IMR-90 (cell line): ENCODE measurements around the gene FOXC2. TPM values are rescaled to one million over a fixed set of nuclear protein-coding genes. Genes with fewer than 3 reads are reported as not detected.

Source experiments
- ATAC-seq: fragments of 200-7000 bp; cut with Tn5 transposase; 2 replicates; pipeline ENCODE4 v1.9.1; 2020; ENCODE audit warnings: low read depth, mild to moderate bottlenecking, moderate library complexity
- BruUV-seq: library from RNA; stranded (reverse); fragments of 400-500 nt; replicated peaks from 2 replicates; lab custom pipeline; 2021; lab: Mats Ljungman, UMichigan
- CTCF ChIA-PET: fragments of 300-600 bp; formaldehyde crosslinking; extraction: SDS; loops from one replicate; lab custom pipeline; 2021; ENCODE audit warnings: antibody characterized with exemption; lab: Yijun Ruan, JAX
- POLR2A ChIA-PET: fragments of 300-600 bp; sonication (Branson Sonifier 250); formaldehyde crosslinking; loops from one replicate; lab custom pipeline; 2022; ENCODE audit warnings: antibody characterized with exemption; ENCODE audit not compliant: unreplicated experiment; lab: Charles Lee
- DNase-seq: peaks from one replicate; pipeline ENCODE4 v3.0.0; 2013
- H2AFZ ChIP-seq: replicated peaks from 2 replicates; pipeline ENCODE3; 2013; ENCODE audit warnings: low read length, mild to moderate bottlenecking; ENCODE audit not compliant: poor library complexity
- H2AK5ac ChIP-seq: 2 replicates; pipeline ENCODE4 v1.6.1; 2013; ENCODE audit warnings: low read depth, low read length, inconsistent platforms
- H2AK9ac ChIP-seq: replicated peaks from 2 replicates; pipeline ENCODE3; 2013; ENCODE audit warnings: mild to moderate bottlenecking, low read depth, low read length, moderate library complexity; ENCODE audit not compliant: poor library complexity
- H2BK120ac ChIP-seq: 2 replicates; pipeline ENCODE4 v1.6.1; 2013; ENCODE audit warnings: low read depth, low read length, inconsistent platforms
- H2BK15ac ChIP-seq: 3 replicates; pipeline ENCODE4 v1.6.1; 2013; ENCODE audit warnings: low read depth, low read length, inconsistent platforms
- H2BK20ac ChIP-seq: 2 replicates; pipeline ENCODE4 v1.6.1; 2013; ENCODE audit warnings: low read depth, mild to moderate bottlenecking, inconsistent platforms, low read length, moderate library complexity
- H2BK5ac ChIP-seq: 2 replicates; pipeline ENCODE4 v1.6.1; 2013; ENCODE audit warnings: mild to moderate bottlenecking, low read depth, low read length, inconsistent platforms; ENCODE audit not compliant: poor library complexity, severe bottlenecking
- H3K14ac ChIP-seq: replicated peaks from 2 replicates; pipeline ENCODE4 v1.6.1; 2013; ENCODE audit warnings: low read depth, low read length, inconsistent platforms
- H3K18ac ChIP-seq: 2 replicates; pipeline ENCODE4 v1.6.1; 2013; ENCODE audit warnings: low read depth, low read length, control low read depth
- H3K23ac ChIP-seq: 2 replicates; pipeline ENCODE4 v1.6.1; 2013; ENCODE audit warnings: low read depth, low read length, inconsistent platforms
- H3K27ac ChIP-seq: 2 replicates; pipeline ENCODE4 v1.5.1; 2013; ENCODE audit warnings: mild to moderate bottlenecking, control low read depth, low read length; ENCODE audit not compliant: insufficient read depth
- H3K27me3 ChIP-seq: 2 replicates; pipeline ENCODE4 v1.6.1; 2013; ENCODE audit warnings: low read length; ENCODE audit not compliant: control insufficient read depth, insufficient read depth
- H3K36me3 ChIP-seq: 2 replicates; pipeline ENCODE4 v1.6.1; 2013; ENCODE audit warnings: low read length, mixed read lengths; ENCODE audit not compliant: control insufficient read depth, insufficient read depth
- H3K4ac ChIP-seq: 2 replicates; pipeline ENCODE4 v1.6.1; 2013; ENCODE audit warnings: low read depth, low read length, inconsistent platforms
- H3K4me1 ChIP-seq: 2 replicates; pipeline ENCODE4 v1.6.1; 2013; ENCODE audit warnings: low read length, mixed read lengths; ENCODE audit not compliant: control insufficient read depth, insufficient read depth
- H3K4me2 ChIP-seq: 2 replicates; pipeline ENCODE4 v1.6.1; 2013; ENCODE audit warnings: low read depth, mild to moderate bottlenecking, control low read depth, low read length, moderate library complexity
- H3K4me3 ChIP-seq: 2 replicates; pipeline ENCODE4 v1.5.1; 2013; ENCODE audit warnings: low read depth, mild to moderate bottlenecking, control low read depth, low read length, moderate library complexity; ENCODE audit not compliant: insufficient read depth
- H3K56ac ChIP-seq: 2 replicates; pipeline ENCODE4 v1.6.1; 2013; ENCODE audit warnings: low read length, inconsistent platforms; ENCODE audit not compliant: insufficient read depth; ENCODE audit errors: extremely low read depth
- H3K79me1 ChIP-seq, 2 experiments: 2 replicates each; pipeline ENCODE4 v1.6.1; 2013; ENCODE audit warnings: low read length in 2 of 2, inconsistent platforms in 1 of 2, low read depth in 1 of 2
- H3K9ac ChIP-seq: 2 replicates; pipeline ENCODE4 v1.6.1; 2013; ENCODE audit warnings: low read depth, low read length, control low read depth
- H3K9me1 ChIP-seq: 2 replicates; pipeline ENCODE4 v1.6.1; 2013; ENCODE audit warnings: low read length, inconsistent platforms; ENCODE audit not compliant: insufficient read depth
- H3K9me3 ChIP-seq: 2 replicates; pipeline ENCODE4 v1.6.1; 2013; ENCODE audit warnings: low read length; ENCODE audit not compliant: control insufficient read depth, insufficient read depth
- H4K20me1 ChIP-seq: 2 replicates; pipeline ENCODE4 v1.6.1; 2013; ENCODE audit warnings: low read length, inconsistent platforms; ENCODE audit not compliant: insufficient read depth
- H4K5ac ChIP-seq: 2 replicates; pipeline ENCODE4 v1.6.1; 2013; ENCODE audit warnings: mild to moderate bottlenecking, low read depth, low read length, control low read depth
- H4K8ac ChIP-seq, 2 experiments: 2 replicates each; pipeline ENCODE4 v1.6.1; 2013; ENCODE audit warnings: low read depth in 2 of 2, low read length in 2 of 2, control low read depth in 1 of 2, inconsistent platforms in 1 of 2
- H4K91ac ChIP-seq: 2 replicates; pipeline ENCODE4 v1.6.1; 2013; ENCODE audit warnings: low read depth, low read length, inconsistent platforms; ENCODE audit not compliant: insufficient read depth
- BHLHE40 ChIP-seq: fragments of 150-350 bp; IDR thresholded peaks from 2 replicates; pipeline ENCODE4 v1.6.1; 2016; ENCODE audit warnings: mild to moderate bottlenecking, low read depth, low read length
- CEBPB ChIP-seq: IDR thresholded peaks from 2 replicates; pipeline ENCODE4 v1.6.1; 2012; ENCODE audit warnings: low read depth, low read length, improper control_type of control experiment
- CHD1 ChIP-seq: IDR thresholded peaks from 2 replicates; pipeline ENCODE4 v1.6.1; 2012; ENCODE audit warnings: low read depth, low read length, improper control_type of control experiment
- CTCF ChIP-seq: conservative IDR thresholded peaks from 2 replicates; pipeline ENCODE4 v1.5.1; 2012; ENCODE audit warnings: mild to moderate bottlenecking, low read depth, low read length, improper control_type of control experiment
- ELK1 ChIP-seq: fragments of 150-350 bp; IDR thresholded peaks from 2 replicates; pipeline ENCODE4 v1.6.1; 2016; ENCODE audit warnings: low read depth, mild to moderate bottlenecking, low read length, moderate library complexity, borderline replicate concordance
- FOS ChIP-seq: fragments of 150-350 bp; IDR thresholded peaks from 2 replicates; pipeline ENCODE4 v1.6.1; 2016; ENCODE audit warnings: low read depth, low read length
- MAFK ChIP-seq: IDR thresholded peaks from 2 replicates; pipeline ENCODE4 v1.6.1; 2012; ENCODE audit warnings: low read depth, low read length, improper control_type of control experiment
- MXI1 ChIP-seq: IDR thresholded peaks from 2 replicates; pipeline ENCODE4 v1.6.1; 2012; ENCODE audit warnings: low read depth, mild to moderate bottlenecking, low read length, moderate library complexity, borderline replicate concordance
- NFE2L2 ChIP-seq: fragments of 150-350 bp; IDR thresholded peaks from 2 replicates; pipeline ENCODE4 v1.6.1; 2016; ENCODE audit warnings: low read depth, mild to moderate bottlenecking, low read length
- POLR2A ChIP-seq: IDR thresholded peaks from 2 replicates; pipeline ENCODE4 v1.6.1; 2012; ENCODE audit warnings: mild to moderate bottlenecking, low read depth, low read length
- RCOR1 ChIP-seq: IDR thresholded peaks from 2 replicates; pipeline ENCODE4 v1.6.1; 2012; ENCODE audit warnings: mild to moderate bottlenecking, low read length, improper control_type of control experiment; ENCODE audit not compliant: insufficient replicate concordance
- RFX5 ChIP-seq: IDR thresholded peaks from 2 replicates; pipeline ENCODE4 v1.8.0; 2012; ENCODE audit warnings: low read depth, mild to moderate bottlenecking, low read length, moderate library complexity
- USF2 ChIP-seq: fragments of 150-350 bp; IDR thresholded peaks from 2 replicates; pipeline ENCODE4 v1.6.1; 2017; ENCODE audit warnings: mild to moderate bottlenecking, antibody characterized with exemption, low read length, low read depth
- WGBS, 2 experiments: methylation state at CpG; one replicate each; pipeline versions ENCODE4 v1.1.5 to v1.1.7; 2013; ENCODE audit warnings: missing lambda C conversion rate in 2 of 2; ENCODE audit not compliant: insufficient read length in 1 of 2; ENCODE audit errors: extremely low coverage in 2 of 2; 5-methylcytosine and 5-hydroxymethylcytosine counted together
- dilution Hi-C: fragments of 300-500 bp; cut with HindIII; formaldehyde crosslinking; loops from one replicate; pipeline ENCODE4 v1.14.3; 2018; ENCODE audit warnings: low sequenced_read_pairs; ENCODE audit not compliant: unreplicated experiment
- in situ Hi-C: fragments of 300-500 bp; cut with MboI; formaldehyde crosslinking; loops from 3 replicates; pipeline ENCODE4 v1.14.3; 2019; ENCODE audit warnings: low sequenced_read_pairs, inconsistent platforms, mixed read lengths
- intact Hi-C: fragments of 100-400 bp; cut with micrococcal nuclease; formaldehyde crosslinking; loops from 2 replicates; pipeline ENCODE4 v1.10.0; 2022
- polyA plus RNA-seq, 3 experiments: library from polyadenylated mRNA; depleted of rRNA; stranded (reverse); fragments of >200 nt; gene quantifications; 2 replicates each; pipeline ENCODE4 v1.2.3, GENCODE V29; 2012; ENCODE audit warnings: low replicate concordance in 1 of 3
- total RNA-seq: library from RNA; depleted of rRNA; stranded (reverse); fragments of >200 nt; gene quantifications from 2 replicates; pipeline ENCODE4 v1.2.3, GENCODE V29; 2012

FOXC2 gene
- total and polyA plus RNA-seq, 2 of the 4 experiments (the other 2 are of a cell fraction): 0.90 to 6.4 TPM

GRCh38 chr16:86520317-86521210 is 46.1 kb upstream of the FOXC2 start:
- H3K79me1 ChIP-seq: peaks cover 0 to 39% of the 10 kb centered on the region in 2 experiments; a peak in 2 of 4 replicates
- H3K27ac ChIP-seq: no peak overlapping the region
- no peaks in the 10 kb centered on the region for H3K9me3 ChIP-seq
- peak overlapping the region; percentile 53 for H3K4me2 ChIP-seq
- H2AK5ac ChIP-seq: peak overlapping the region; percentile 5
- H3K14ac ChIP-seq: 0 out of 2 replicates have a peak overlapping the region, but pooled peaks have one; percentile 14
- in situ Hi-C loops (no loop called here), dilution Hi-C loops (no loop called here), intact Hi-C loops (loop anchor here (1.0 to 5.0 kb wide), 2 partner anchors 476 to 503 kb away; no protein-coding TSS in a partner anchor)
- peaks cover 5% of the 10 kb centered on the region for H3K9me1 ChIP-seq
- peak overlapping the region; percentile 82 for H2AFZ ChIP-seq
- H3K4ac ChIP-seq: peak overlapping the region; percentile 5; the same call in 1 of the 2 replicates
- no peak overlapping the region for H4K91ac ChIP-seq
- peak overlapping the region; percentile 13; the same call in 1 of the 2 replicates for H3K4me3 ChIP-seq
- no peak overlapping the region for H4K5ac ChIP-seq
- H2BK5ac ChIP-seq: no peak overlapping the region
- no peaks in the 10 kb centered on the region for H3K27me3 ChIP-seq
- H4K20me1 ChIP-seq: peaks cover 34% of the 10 kb centered on the region
- WGBS, 2 experiments: 42% methylated on average over 13 of the region's 30 CpGs; no CpG with 5 or more reads in 1 of the 2 experiments
- H3K23ac ChIP-seq: 0 out of 2 replicates have a peak overlapping the region, but pooled peaks have one; percentile 12
- H2AK9ac ChIP-seq: no peak overlapping the region
- H2BK120ac ChIP-seq: 0 out of 2 replicates have a peak overlapping the region, but pooled peaks have one; percentile 14
- no peak overlapping the region for H2BK20ac ChIP-seq
- BruUV-seq: no TSS peak
- no peak overlapping the region; the same call in 2 of the 3 replicates for H2BK15ac ChIP-seq
- POLR2A ChIA-PET: no interaction called here
- peaks cover 27% of the 10 kb centered on the region for H3K36me3 ChIP-seq
- CTCF ChIA-PET: interaction anchor here (0.5 to 1.1 kb wide), 6 partner anchors 21 to 735 kb away, joined by 3 to 7 read pairs (median 4); no protein-coding TSS in a partner anchor
- H3K9ac ChIP-seq: peak overlapping the region; percentile 37; the same call in 1 of the 2 replicates
- H4K8ac ChIP-seq: 0 out of 4 replicates have a peak overlapping the region, but pooled peaks of 1 of the 2 experiments have one; percentile 22
- no peak for ATAC-seq
- no peak overlapping the region for H3K18ac ChIP-seq
- DNase-seq: peak; percentile 33
- H3K56ac ChIP-seq: no peak overlapping the region
- H3K4me1 ChIP-seq: peaks cover 14% of the 10 kb centered on the region
- TF ChIP-seq CHD1 (no peak), CEBPB (no peak), RFX5 (no peak), USF2 (peak; percentile 33), POLR2A (peak; percentile 57), FOS (no peak), RCOR1 (no peak), MAFK (no peak), MXI1 (no peak), BHLHE40 (no peak), NFE2L2 (no peak), CTCF (no peak), ELK1 (no peak)
